Glutamatergic neuron (in vitro differentiated cells): ENCODE data around the gene ATP6V0A1. TPM values are rescaled to one million over a fixed set of nuclear protein-coding genes. Genes with fewer than 3 reads are reported as not detected.

Source experiments
- DNase-seq: peaks from one replicate; pipeline ENCODE4 v3.0.0; 2022
- H3K27ac Mint-ChIP-seq: one replicate; pipeline ENCODE4 v1.8.0; 2020; ENCODE audit warnings: mild to moderate bottlenecking, mixed read lengths, inconsistent platforms; ENCODE audit not compliant: unreplicated experiment
- H3K27me3 Mint-ChIP-seq: one replicate; pipeline ENCODE4 v1.8.0; 2020; ENCODE audit warnings: mild to moderate bottlenecking, moderate library complexity, mixed read lengths, inconsistent platforms; ENCODE audit not compliant: unreplicated experiment
- H3K36me3 Mint-ChIP-seq: one replicate; pipeline ENCODE4 v1.8.0; 2020; ENCODE audit warnings: mild to moderate bottlenecking, mixed read lengths, inconsistent platforms; ENCODE audit not compliant: unreplicated experiment
- H3K4me1 Mint-ChIP-seq: one replicate; pipeline ENCODE4 v1.8.0; 2020; ENCODE audit warnings: mild to moderate bottlenecking, low read depth, mixed read lengths, inconsistent platforms; ENCODE audit not compliant: unreplicated experiment
- H3K4me3 Mint-ChIP-seq: one replicate; pipeline ENCODE4 v1.8.0; 2020; ENCODE audit warnings: mild to moderate bottlenecking, mixed read lengths, inconsistent platforms; ENCODE audit not compliant: unreplicated experiment
- H3K9me3 Mint-ChIP-seq: one replicate; pipeline ENCODE4 v1.8.0; 2020; ENCODE audit warnings: mild to moderate bottlenecking, moderate library complexity, mixed read lengths, inconsistent platforms; ENCODE audit not compliant: unreplicated experiment
- CTCF ChIP-seq: fragments of 200-600 bp; sonication (generic); IDR thresholded peaks from one replicate; pipeline ENCODE4 v1.5.0; 2021; ENCODE audit not compliant: partially characterized antibody, unreplicated experiment
- total RNA-seq: library from RNA; stranded (reverse); fragmentation: NEBNext Ultra II Directional; extraction: Animal tissue kit (Norgen Biotek cat#: 25700); gene quantifications from one replicate; pipeline ENCODE4 v1.2.1, GENCODE V29; 2021; ENCODE audit not compliant: unreplicated experiment

Gene ATP6V0A1
- total RNA-seq, 1 donor from 2014 or later, result 253 TPM

- no peak for DNase-seq
- Mint-ChIP-seq H3K4me3 (no peak overlapping the region), H3K27me3 (no peaks in the 10 kb centered on the region)
Observed at GRCh38 chr17:42530952-42531454, 72.3 kb downstream of the ATP6V0A1 start.

GRCh38 chr17:42531455-42532354 is 73.0 kb downstream of the ATP6V0A1 start:
- Mint-ChIP-seq H3K36me3 (no peaks in the 10 kb centered on the region), H3K27me3 (peaks cover 2% of the 10 kb centered on the region), H3K27ac (peak overlapping the region; percentile 55), H3K4me3 (peak overlapping the region; percentile 71), H3K4me1 (peaks cover 18% of the 10 kb centered on the region), H3K9me3 (peaks cover 7% of the 10 kb centered on the region)
- TF ChIP-seq CTCF, result peak; percentile 27
- peak; percentile 74 for DNase-seq

More at GRCh38 chr17:42530952-42531454, 72.3 kb downstream of the ATP6V0A1 start:
- Mint-ChIP-seq H3K4me1 (peaks cover 18% of the 10 kb centered on the region), H3K27ac (no peak overlapping the region), H3K36me3 (no peaks in the 10 kb centered on the region), H3K9me3 (peaks cover 5% of the 10 kb centered on the region)
- no peak for TF ChIP-seq CTCF

GRCh38 chr17:42535155-42536047 is 76.7 kb downstream of the ATP6V0A1 start:
- Mint-ChIP-seq H3K4me1 (peaks cover 24% of the 10 kb centered on the region), H3K4me3 (peak overlapping the region; percentile 87), H3K9me3 (peaks cover 14% of the 10 kb centered on the region), H3K27me3 (peaks cover 11% of the 10 kb centered on the region), H3K27ac (peak overlapping the region; percentile 90), H3K36me3 (no peaks in the 10 kb centered on the region)
- no peak for DNase-seq
- no peak for TF ChIP-seq CTCF

- Mint-ChIP-seq H3K27me3 (peaks cover 11% of the 10 kb centered on the region), H3K9me3 (peaks cover 14% of the 10 kb centered on the region), H3K4me1 (peaks cover 24% of the 10 kb centered on the region), H3K4me3 (peak within 1 kb of the TSS; percentile 94), H3K27ac (peak within 1 kb of the TSS; percentile 100), H3K36me3 (no peaks in the 10 kb centered on the region)
- peak; percentile 96 for DNase-seq
- TF ChIP-seq CTCF, result no peak
Observed at GRCh38 chr17:42536048-42536371, 77.3 kb downstream of the ATP6V0A1 start, which contains the start of gene NAGLU. NAGLU (plus strand) TSS chr17:42536241; CDS start chr17:42536273, 32 bp downstream.
